ENCODE measurements around the gene EPSTI1.
"Not testable (repeated sequence)": the region's sequence is repeated elsewhere in the genome, so short reads cannot be mapped to it uniquely, and the experiment has no call there.

The EPSTI1 gene

DNA sequence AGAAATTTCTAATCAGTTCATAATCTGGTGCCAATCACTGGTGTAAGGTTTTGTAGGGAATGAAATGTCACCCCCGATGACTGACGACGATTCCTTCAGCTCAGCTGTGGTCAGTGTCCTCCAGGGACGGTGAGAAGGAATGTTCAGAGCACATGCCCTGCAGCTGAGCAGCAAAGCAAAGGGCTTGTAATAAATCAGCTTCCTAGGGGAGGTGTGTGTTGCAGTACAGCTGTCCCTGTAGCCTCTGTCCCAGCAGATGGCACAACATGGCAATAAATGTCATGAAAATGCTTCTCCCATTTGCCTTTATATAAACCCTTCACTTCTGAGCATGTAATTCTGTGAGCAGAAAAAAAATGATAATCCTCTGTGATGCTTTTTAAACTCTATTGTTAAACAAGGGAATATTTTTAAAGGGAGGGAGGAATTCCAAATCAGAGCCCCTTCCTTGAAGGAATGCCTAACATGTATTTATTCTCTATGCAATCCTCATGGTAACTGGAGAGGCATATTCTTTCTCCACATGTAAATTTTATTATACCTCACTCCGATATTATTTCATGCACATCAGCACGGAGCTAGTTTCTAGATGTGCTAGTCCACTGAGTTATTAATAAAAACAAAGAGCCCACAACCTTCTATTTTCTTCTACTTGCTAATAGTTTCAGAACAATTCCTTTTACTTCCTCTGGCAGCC lies 108.1 kb downstream of the EPSTI1 start:
- DNase-seq = no peak

DNA sequence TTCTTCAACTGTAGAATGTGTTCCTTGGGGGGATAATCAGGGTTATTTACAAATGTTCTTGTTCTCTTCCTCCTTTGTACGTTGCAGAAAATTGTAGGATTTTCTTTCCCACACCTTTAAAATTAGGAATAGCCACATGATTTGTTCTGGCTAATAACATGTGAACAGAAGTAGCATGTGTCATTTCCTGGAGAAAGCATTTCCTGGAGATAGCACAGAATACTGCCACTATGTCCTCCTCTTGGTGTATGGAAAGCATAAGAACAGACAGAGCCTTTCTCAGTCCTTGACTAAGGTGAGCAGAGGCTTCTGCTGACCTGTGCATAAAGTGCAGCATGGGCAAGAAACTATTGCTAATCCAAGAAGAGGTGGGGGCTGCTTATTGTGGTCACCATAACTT lies 108.9 kb downstream of the EPSTI1 start:
- no peak for DNase-seq

GRCh38 chr13:42880056-42880605 lies 111.9 kb downstream of the EPSTI1 start:
- no peak for DNase-seq

GRCh38 chr13:42878721-42879120 lies 113.3 kb downstream of the EPSTI1 start:
- no peak for DNase-seq

- DNase-seq = no peak
Observed at GRCh38 chr13:42876887-42877545, 115.0 kb downstream of the EPSTI1 start.

DNA sequence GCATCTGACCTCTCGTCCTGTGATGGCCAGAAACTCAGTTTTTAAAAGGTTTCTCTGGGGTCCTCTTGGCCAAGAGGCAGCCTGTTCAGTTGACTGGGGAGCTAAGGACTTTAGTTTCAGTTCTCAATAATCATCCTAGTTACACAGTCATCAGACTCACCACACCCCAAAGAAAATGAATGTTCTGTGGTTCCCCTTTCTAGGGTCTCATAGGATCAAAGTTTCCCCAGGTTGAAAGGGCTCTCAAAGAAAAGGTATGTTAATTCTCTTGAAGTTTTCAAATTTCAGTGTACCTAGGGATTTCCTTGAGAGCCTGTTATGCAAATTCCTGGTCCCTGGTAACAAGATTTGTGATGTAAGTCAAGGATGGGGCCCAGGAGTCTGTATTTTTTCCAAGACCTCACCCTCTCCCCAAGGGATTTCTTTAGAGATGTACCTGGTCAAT lies 115.7 kb downstream of the EPSTI1 start:
- peak in 1 of 2 donors; percentile 10 for DNase-seq

DNA sequence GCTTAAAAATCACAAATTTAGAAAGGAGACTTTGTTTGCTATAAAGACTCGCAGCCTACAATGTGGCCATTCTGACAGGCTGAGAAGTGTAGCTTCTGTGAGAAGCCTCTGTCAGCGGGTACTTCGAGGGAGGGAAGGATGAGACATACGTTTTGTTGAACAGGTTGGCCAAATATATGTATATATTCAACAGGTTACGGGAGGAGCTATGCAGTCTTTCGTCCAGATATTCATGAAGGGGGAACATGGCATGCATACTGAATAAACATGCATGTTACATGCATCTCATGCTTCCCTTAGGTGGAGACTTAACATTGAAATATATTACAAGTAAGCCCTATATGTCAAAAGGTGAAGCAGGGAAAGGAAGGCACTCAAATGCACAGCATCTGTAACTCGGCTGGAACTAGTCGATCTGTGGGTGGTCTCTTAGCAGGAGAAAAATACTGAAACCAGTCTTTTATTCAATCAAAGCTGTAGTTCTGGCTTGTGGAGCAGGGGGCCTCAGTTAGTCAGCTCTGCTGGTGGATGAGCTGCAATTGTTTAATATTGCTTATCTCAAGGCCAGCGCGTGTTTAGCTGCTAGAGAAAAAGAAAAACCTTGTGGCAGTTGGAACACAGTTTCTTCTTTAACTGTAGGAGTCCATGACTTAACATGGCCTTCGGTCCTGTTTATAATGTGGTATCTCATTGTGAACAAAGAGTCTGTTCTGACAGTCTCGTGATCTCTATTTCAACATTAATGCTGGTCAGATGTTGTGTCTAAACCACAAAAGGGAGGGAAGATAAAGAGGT lies 116.4 kb downstream of the EPSTI1 start:
- no peak for DNase-seq

GRCh38 chr13:42874221-42874620 lies 117.8 kb downstream of the EPSTI1 start:
- DNase-seq = no peak

DNA sequence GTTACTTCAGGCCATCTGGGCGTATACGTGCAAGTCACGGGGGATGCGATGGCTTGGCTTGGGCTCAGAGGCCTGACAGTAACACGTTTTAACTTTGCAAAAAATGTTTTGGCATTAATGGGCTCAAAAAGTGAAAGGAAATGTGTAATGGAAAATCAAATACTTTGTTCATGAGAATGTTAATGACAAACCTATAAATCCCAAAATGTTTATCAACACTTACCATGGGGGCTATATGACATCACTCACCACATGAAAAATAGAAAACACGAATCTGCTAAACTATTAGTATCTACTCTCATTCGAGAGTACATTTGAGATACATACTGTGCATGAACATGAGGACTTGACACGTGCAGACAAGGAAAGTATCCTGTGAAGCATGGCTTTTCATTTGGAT lies 119.0 kb downstream of the EPSTI1 start:
- DNase-seq = no peak

- no peak for DNase-seq
Observed at GRCh38 chr13:42867232-42867631, 124.8 kb downstream of the EPSTI1 start.

GRCh38 chr13:42865768-42866102 lies 126.3 kb downstream of the EPSTI1 start:
- DNase-seq = no peak

DNA sequence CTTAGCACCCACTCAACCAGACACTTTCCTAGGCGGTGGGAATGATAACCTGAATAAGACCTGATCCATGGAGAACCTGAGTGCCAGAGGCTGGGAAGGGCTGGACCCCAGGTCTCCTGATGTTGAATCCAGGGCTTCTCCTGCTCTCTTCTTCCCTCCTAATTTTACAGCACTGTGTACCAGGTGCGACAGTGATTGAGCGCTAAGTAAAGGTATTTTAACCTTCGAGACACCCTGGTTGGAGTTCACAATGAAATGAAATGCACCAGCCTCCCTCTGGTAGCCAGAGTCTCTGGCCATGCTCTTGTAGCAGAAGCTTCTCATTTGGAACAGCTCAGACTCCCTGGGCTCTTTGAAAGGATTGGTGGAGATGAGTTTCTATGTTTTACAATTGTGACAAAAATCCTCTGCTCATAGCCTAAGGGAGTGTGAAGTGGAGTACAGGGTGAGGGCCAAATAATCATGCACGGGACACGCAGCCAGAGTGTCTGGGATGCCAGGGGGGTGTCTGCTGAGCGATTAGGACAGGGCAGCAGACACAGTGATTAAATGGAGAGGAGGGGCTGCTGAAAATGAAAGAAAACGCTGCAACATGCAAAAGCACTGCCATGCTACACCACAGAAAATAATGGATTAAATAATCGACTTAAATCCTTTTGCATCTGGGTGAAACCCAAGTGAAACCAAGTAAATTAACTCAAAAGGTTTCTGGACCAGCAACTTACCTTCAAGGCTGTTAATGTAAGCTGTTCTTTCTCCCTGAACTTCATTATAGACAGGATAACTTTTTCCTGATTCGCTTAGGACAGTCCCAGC lies 126.9 kb downstream of the EPSTI1 start:
- no peak for DNase-seq

DNA sequence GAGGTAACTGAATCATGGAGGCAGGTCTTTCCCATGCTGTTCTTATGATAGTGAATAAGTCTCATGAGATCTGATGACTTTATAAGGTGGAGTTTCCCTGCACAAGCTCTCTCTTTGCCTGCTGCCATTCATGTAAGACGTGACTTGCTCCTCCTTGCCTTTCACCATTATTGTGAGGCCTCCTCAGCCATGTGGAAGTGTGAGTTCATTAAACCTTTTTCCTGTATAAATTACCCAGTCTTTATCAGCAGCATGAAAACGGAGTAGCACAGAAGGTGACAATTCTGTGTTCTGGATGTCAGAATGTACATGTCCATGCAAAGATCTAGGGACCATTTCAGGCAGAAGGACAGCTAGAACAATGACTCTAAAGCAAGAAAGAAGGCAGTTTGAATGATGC lies 129.7 kb downstream of the EPSTI1 start:
- not testable (repeated sequence) for DNase-seq

DNA sequence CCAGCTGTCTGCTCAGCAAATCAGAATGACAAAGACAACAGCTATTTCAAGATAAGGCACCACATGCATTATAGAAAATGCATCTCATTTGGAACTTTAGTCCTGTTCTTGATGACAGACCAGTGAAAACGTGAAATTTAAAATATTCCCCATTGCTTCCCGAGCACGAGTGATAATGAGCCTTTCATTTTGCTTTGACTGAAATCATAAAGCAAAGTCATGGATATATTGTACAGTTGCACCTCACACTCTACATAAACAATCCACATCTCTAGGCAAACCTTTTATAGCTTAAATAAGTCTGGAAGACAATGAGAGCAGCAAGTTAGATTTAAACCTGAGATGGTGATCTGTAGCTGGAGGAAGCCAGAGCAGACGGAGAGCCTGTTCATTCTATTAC lies 131.6 kb downstream of the EPSTI1 start:
- DNase-seq = no peak

DNA sequence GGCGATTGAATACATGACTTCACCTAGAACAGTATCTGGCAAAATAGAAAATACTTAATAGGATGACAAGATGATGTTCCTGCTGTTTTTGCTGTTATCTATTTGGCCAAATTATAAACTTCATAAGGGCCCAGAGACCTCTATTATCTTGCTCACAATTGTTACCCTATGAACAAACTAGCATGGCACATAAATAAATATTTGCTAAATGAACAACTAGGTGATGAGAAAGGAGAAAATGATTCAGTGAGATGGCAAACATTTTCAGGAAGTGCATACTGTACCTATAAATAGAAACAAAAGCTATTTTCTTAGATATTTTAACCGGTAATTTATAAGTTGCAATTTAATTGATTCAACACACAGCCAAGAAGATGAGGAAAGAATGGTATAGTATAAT lies 132.3 kb downstream of the EPSTI1 start:
- no peak for DNase-seq

DNA sequence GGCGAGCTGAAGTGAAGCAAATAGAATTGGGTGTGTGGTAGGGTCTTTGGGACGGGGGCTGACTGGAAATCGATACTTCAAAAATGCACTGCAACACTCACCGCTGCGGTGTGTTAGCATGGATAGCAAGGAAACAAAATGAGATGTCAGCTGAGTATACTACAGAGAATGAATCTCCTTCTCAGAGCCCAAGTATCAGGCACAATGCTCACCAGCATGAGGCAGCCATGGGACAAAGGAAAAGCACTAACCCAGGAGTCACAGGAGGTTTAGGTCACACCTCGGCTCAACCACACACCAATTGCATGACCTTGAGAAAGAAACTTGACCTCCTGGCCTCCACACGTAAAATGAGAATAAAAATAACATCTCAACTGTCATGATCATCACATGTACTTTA lies 136.6 kb downstream of the EPSTI1 start:
- DNase-seq = no peak

- no peak for DNase-seq
Observed at GRCh38 chr13:42852136-42852535, 139.9 kb downstream of the EPSTI1 start.

DNA sequence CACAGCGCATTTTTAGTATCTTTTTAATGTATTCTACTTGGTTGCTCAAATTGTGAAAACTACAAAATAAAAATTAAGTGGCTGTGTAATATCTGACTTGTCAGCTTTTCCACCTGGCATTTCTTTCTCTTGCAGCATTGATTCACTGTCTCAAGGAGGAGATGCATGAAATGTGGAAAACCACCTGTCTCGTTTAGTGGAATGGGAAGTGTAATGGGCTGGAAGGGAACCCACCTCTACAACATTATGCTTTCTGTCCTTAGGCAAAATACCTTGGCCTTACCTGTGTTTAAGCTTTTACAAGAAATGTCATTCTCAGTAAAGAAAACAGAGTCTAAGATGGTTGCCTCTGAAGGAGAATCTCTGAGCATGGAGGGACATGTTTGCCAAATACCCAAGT lies 142.8 kb downstream of the EPSTI1 start:
- DNase-seq = no peak

GRCh38 chr13:42847891-42848663 lies 144.0 kb downstream of the EPSTI1 start:
- DNase-seq = no peak

DNA sequence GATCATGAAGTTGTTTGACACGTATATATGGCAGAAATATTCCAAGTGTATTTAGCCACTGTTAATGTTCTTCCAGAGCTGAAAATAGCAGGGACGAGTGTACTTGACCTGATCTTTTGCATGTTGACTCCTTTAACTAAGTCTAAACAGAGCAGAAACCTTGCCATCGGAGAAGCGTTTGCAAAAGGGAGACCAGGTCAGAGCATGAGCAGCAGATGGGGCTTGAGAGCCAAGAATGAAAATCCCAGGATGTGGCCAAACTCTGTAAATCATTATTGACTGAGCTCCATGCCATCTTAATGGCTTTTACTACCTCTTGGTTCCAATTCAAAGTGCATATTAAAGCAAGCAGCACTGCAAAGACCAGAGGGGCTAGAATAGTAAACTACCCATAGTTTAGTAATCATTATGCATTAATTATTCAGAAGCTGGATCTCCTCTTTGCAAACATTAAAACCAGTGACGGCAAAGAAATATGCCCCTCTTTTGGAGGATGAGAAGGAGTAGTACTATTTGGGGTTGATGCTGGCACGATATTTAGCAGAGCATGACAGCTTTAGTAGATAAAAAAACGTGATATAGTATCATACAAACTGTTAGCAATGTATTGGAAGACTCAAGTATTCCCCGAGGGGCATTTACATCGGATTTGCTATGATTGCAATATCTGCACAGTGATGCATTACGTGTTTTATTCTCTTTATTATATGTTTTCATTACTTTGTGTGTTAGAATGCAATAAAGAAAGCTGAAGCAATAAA lies 154.9 kb downstream of the EPSTI1 start:
- no peak for DNase-seq

All from CD4-positive, alpha-beta T cell treated with Interleukin-1 beta for 1 hour (primary cell).